CD4-positive, CD25-positive, alpha-beta regulatory T cell (primary cell): ENCODE measurements around the gene FAM78B. TPM values are rescaled to one million over a fixed set of nuclear protein-coding genes. Genes with fewer than 3 reads are reported as not detected.

Experiments
- ATAC-seq, 2 donors: fragments of 150-1000 bp; cut with Tn5 transposase; one replicate each; pipeline ENCODE4 v1.10.0; 2021; ENCODE audit warnings: low read depth in 2 of 2, moderate number of reproducible peaks in 2 of 2, moderate library complexity in 1 of 2
- DNase-seq, 3 donors: peaks; one replicate each; pipeline versions ENCODE4 v3.0.0 to v3.0.0-alpha.2; 2012 to 2022; ENCODE audit warnings: mixed read lengths in 1 of 3
- H3K27ac ChIP-seq: one replicate; pipeline ENCODE4 v1.7.0; 2013; ENCODE audit warnings: mild to moderate bottlenecking, low read length; ENCODE audit not compliant: insufficient read depth, poor library complexity, severe bottlenecking
- H3K27me3 ChIP-seq: one replicate; pipeline ENCODE4 v1.7.0; 2013; ENCODE audit warnings: low read length; ENCODE audit not compliant: control insufficient read depth, insufficient read depth
- H3K36me3 ChIP-seq: one replicate; pipeline ENCODE4 v1.7.0; 2013; ENCODE audit warnings: mild to moderate bottlenecking, low read length, moderate library complexity; ENCODE audit not compliant: control insufficient read depth, insufficient read depth
- H3K4me1 ChIP-seq: 2 replicates; pipeline ENCODE4 v1.7.0; 2013; ENCODE audit warnings: mild to moderate bottlenecking, low read length; ENCODE audit not compliant: insufficient read depth, control insufficient read depth, poor library complexity, severe bottlenecking
- H3K4me3 ChIP-seq: one replicate; pipeline ENCODE4 v1.7.0; 2013; ENCODE audit warnings: low read depth, mild to moderate bottlenecking, low read length, moderate library complexity
- H3K9me3 ChIP-seq, 2 experiments: 1 replicate in 1 of 2; 2 replicates in 1 of 2; pipeline ENCODE4 v1.7.0; 2013; ENCODE audit warnings: low read length in 2 of 2, mild to moderate bottlenecking in 1 of 2, moderate library complexity in 1 of 2; ENCODE audit not compliant: control insufficient read depth in 2 of 2
- H3K27ac Mint-ChIP-seq, 3 donors: one replicate each; pipeline ENCODE4 v1.8.0; 2020 to 2022; ENCODE audit warnings: mild to moderate bottlenecking in 3 of 3, mixed read lengths in 3 of 3, moderate library complexity in 2 of 3
- H3K27me3 Mint-ChIP-seq: one replicate; pipeline ENCODE4 v1.8.0; 2022; ENCODE audit warnings: mild to moderate bottlenecking, mixed read lengths
- H3K36me3 Mint-ChIP-seq: one replicate; pipeline ENCODE4 v1.8.0; 2020; ENCODE audit warnings: mixed read lengths
- H3K4me1 Mint-ChIP-seq, 4 donors: one replicate each; pipeline ENCODE4 v1.8.0; 2020 to 2022; ENCODE audit warnings: mixed read lengths in 4 of 4, mild to moderate bottlenecking in 1 of 4
- H3K4me3 Mint-ChIP-seq, 4 donors: one replicate each; pipeline ENCODE4 v1.8.0; 2020 to 2022; ENCODE audit warnings: mild to moderate bottlenecking in 4 of 4, mixed read lengths in 4 of 4, moderate library complexity in 3 of 4
- H3K9me3 Mint-ChIP-seq, 7 donors: one replicate each; pipeline ENCODE4 v1.8.0; 2020 to 2022; ENCODE audit warnings: mixed read lengths in 7 of 7, mild to moderate bottlenecking in 3 of 7, moderate library complexity in 2 of 7
- polyA plus RNA-seq, 4 donors: library from polyadenylated mRNA; unstranded; fragments of 300-500 nt; fragmentation: Illumina TruSeq; gene quantifications; one replicate each; pipeline ENCODE4 v1.2.3, GENCODE V29; 2021
- total RNA-seq: library from RNA; stranded (reverse); gene quantifications from one replicate; pipeline ENCODE4 v1.2.3, GENCODE V29; 2022

FAM78B gene
- total and polyA plus RNA-seq, 5 donors from 2014 or later, result 0.07 to 0.30 TPM; not detected in 3

GRCh38 chr1:166151804-166152203 is 15.0 kb downstream of the FAM78B start:
- Mint-ChIP-seq H3K4me3 (no peak overlapping the region), H3K9me3 (peaks cover 0 to 2% (median 0%) of the 10 kb centered on the region in 7 donors), H3K27ac (no peak overlapping the region), H3K27me3 (no peaks in the 10 kb centered on the region), H3K36me3 (no peaks in the 10 kb centered on the region), H3K4me1 (no peaks in the 10 kb centered on the region)
- Histone ChIP-seq H3K4me3 (no peak overlapping the region), H3K36me3 (no peaks in the 10 kb centered on the region), H3K27ac (no peak overlapping the region), H3K4me1 (no peaks in the 10 kb centered on the region), H3K27me3 (no peaks in the 10 kb centered on the region), H3K9me3 (no peaks in the 10 kb centered on the region)
- DNase-seq (no peak), ATAC-seq (no peak)

- ATAC-seq, result no peak
- no peaks in the 10 kb centered on the region for H3K27me3 ChIP-seq
- H3K4me3 ChIP-seq, result no peak overlapping the region
- no peaks in the 10 kb centered on the region for H3K36me3 Mint-ChIP-seq
- H3K27ac Mint-ChIP-seq, result no peak overlapping the region
- no peak for DNase-seq
- no peaks in the 10 kb centered on the region for H3K36me3 ChIP-seq
- H3K4me1 Mint-ChIP-seq, result no peaks in the 10 kb centered on the region
- H3K27me3 Mint-ChIP-seq, result peaks cover 9% of the 10 kb centered on the region
- H3K27ac ChIP-seq, result no peak overlapping the region
- peaks cover 0 to 3% (median 0%) of the 10 kb centered on the region in 7 donors for H3K9me3 Mint-ChIP-seq
- no peaks in the 10 kb centered on the region for H3K4me1 ChIP-seq
- no peaks in the 10 kb centered on the region for H3K9me3 ChIP-seq
- H3K4me3 Mint-ChIP-seq, result no peak overlapping the region
Measured at GRCh38 chr1:166145499-166145898, 21.3 kb downstream of the FAM78B start.

- Mint-ChIP-seq H3K4me3 (no peak overlapping the region), H3K4me1 (no peaks in the 10 kb centered on the region), H3K9me3 (peaks cover 0 to 2% (median 0%) of the 10 kb centered on the region in 7 donors), H3K27ac (no peak overlapping the region), H3K36me3 (no peaks in the 10 kb centered on the region), H3K27me3 (peaks cover 9% of the 10 kb centered on the region)
- DNase-seq (no peak), ATAC-seq (no peak)
- H3K4me3 ChIP-seq, result no peak overlapping the region
- no peaks in the 10 kb centered on the region for H3K27me3 ChIP-seq
- no peak overlapping the region for H3K27ac ChIP-seq
- H3K4me1 ChIP-seq, result no peaks in the 10 kb centered on the region
- H3K9me3 ChIP-seq, result no peaks in the 10 kb centered on the region
- no peaks in the 10 kb centered on the region for H3K36me3 ChIP-seq
Measured at GRCh38 chr1:166141969-166142368, 24.8 kb downstream of the FAM78B start.

- no peaks in the 10 kb centered on the region for H3K4me1 Mint-ChIP-seq
- peaks cover 0 to 2% (median 0%) of the 10 kb centered on the region in 7 donors for H3K9me3 Mint-ChIP-seq
- Histone ChIP-seq H3K4me3 (no peak overlapping the region), H3K4me1 (no peaks in the 10 kb centered on the region), H3K9me3 (no peaks in the 10 kb centered on the region), H3K27ac (no peak overlapping the region), H3K36me3 (no peaks in the 10 kb centered on the region), H3K27me3 (no peaks in the 10 kb centered on the region)
- peaks cover 17% of the 10 kb centered on the region for H3K27me3 Mint-ChIP-seq
- H3K27ac Mint-ChIP-seq, result no peak overlapping the region
- H3K36me3 Mint-ChIP-seq, result no peaks in the 10 kb centered on the region
- H3K4me3 Mint-ChIP-seq, result no peak overlapping the region
- ATAC-seq, result no peak
- no peak for DNase-seq
Measured at GRCh38 chr1:166140251-166140650, 26.6 kb downstream of the FAM78B start.

- Mint-ChIP-seq H3K4me3 (no peak overlapping the region), H3K9me3 (peaks cover 0 to 2% (median 0%) of the 10 kb centered on the region in 7 donors), H3K27me3 (peaks cover 22% of the 10 kb centered on the region), H3K36me3 (no peaks in the 10 kb centered on the region), H3K27ac (no peak overlapping the region), H3K4me1 (no peaks in the 10 kb centered on the region)
- H3K4me1 ChIP-seq, result no peaks in the 10 kb centered on the region
- no peaks in the 10 kb centered on the region for H3K36me3 ChIP-seq
- H3K27me3 ChIP-seq, result no peaks in the 10 kb centered on the region
- no peak overlapping the region for H3K4me3 ChIP-seq
- no peaks in the 10 kb centered on the region for H3K9me3 ChIP-seq
- H3K27ac ChIP-seq, result no peak overlapping the region
- ATAC-seq, result no peak
- DNase-seq, result no peak
Measured at GRCh38 chr1:166139735-166140134, 27.1 kb downstream of the FAM78B start.

DNA sequence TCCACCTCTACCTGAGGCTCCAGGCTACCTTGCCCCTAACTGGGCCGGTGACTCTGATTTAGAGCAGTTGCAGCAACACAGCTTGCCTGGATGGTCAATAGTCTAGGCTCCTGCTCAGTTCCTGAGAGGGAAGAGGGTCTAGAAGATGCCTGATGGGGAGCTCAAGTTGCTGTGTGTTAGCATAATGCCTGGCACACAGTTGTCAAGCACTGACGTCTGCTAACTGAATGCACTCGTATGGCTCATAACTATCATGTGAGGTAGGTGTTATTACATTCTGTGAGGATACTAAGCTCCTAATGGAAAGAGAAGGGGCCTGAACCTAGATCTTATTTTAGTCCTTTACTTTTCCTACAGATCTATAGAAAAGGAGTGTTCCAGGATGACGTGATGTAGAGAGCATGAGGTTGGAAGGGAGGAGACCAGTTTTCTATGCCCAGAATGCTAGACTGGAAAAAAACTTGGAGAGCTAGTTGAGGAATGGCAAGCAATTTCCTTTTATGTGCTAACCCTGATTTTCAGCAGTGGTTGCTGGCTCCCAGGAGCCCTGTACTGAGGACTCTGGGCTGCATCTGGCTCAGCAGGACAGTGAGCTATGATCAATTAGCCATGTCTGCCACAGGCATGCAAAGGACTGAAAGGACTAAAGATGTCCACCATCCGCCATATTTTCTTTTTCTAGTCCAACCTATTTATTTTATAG is 30.0 kb downstream of the FAM78B start:
- no peaks in the 10 kb centered on the region for H3K4me1 Mint-ChIP-seq

DNA sequence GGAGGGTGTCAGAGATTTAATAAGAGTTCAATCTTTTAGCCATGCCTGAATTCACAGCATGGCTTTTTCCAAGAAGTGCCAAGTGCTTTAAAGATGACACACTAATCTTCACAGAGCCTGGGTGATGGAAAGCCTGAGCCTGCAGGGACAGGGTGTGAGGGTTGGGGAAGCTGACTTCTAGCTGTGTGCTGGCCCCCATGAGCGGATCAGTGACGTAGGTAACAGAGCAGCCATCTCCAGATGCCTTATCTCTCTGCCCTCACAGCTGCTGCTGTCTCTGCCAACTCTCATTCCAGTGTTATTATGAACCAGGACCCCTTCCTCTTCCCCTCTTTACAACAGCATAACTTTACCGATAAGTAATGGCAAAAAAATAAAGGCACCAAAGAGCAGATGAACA is 30.6 kb downstream of the FAM78B start:
- Histone ChIP-seq H3K36me3 (no peaks in the 10 kb centered on the region), H3K9me3 (peaks cover 0 to 4% of the 10 kb centered on the region in 2 experiments), H3K27me3 (no peaks in the 10 kb centered on the region), H3K4me1 (no peaks in the 10 kb centered on the region), H3K27ac (no peak overlapping the region), H3K4me3 (no peak overlapping the region)
- Mint-ChIP-seq H3K27me3 (peaks cover 18% of the 10 kb centered on the region), H3K4me1 (no peaks in the 10 kb centered on the region), H3K9me3 (peaks cover 0 to 5% (median 1%) of the 10 kb centered on the region in 7 donors), H3K4me3 (no peak overlapping the region), H3K27ac (no peak overlapping the region), H3K36me3 (no peaks in the 10 kb centered on the region)
- ATAC-seq, result no peak
- no peak for DNase-seq

More for the DNA sequence above, 30.0 kb downstream of the FAM78B start:
- no peak for DNase-seq
- Mint-ChIP-seq H3K4me3 (no peak overlapping the region), H3K27ac (no peak overlapping the region), H3K36me3 (no peaks in the 10 kb centered on the region), H3K27me3 (peaks cover 18% of the 10 kb centered on the region), H3K9me3 (peaks cover 0 to 5% (median 0%) of the 10 kb centered on the region in 7 donors)
- Histone ChIP-seq H3K27me3 (no peaks in the 10 kb centered on the region), H3K36me3 (no peaks in the 10 kb centered on the region), H3K4me1 (no peaks in the 10 kb centered on the region), H3K9me3 (peaks cover 0 to 4% of the 10 kb centered on the region in 2 experiments), H3K4me3 (no peak overlapping the region), H3K27ac (no peak overlapping the region)
- ATAC-seq, result no peak

GRCh38 chr1:166133857-166134256 is 32.9 kb downstream of the FAM78B start:
- Histone ChIP-seq H3K4me1 (no peaks in the 10 kb centered on the region), H3K4me3 (no peak overlapping the region), H3K27me3 (no peaks in the 10 kb centered on the region), H3K27ac (no peak overlapping the region), H3K36me3 (no peaks in the 10 kb centered on the region), H3K9me3 (peaks cover 0 to 4% of the 10 kb centered on the region in 2 experiments)
- no peaks in the 10 kb centered on the region for H3K36me3 Mint-ChIP-seq
- peaks cover 0 to 5% (median 1%) of the 10 kb centered on the region in 7 donors for H3K9me3 Mint-ChIP-seq
- H3K27me3 Mint-ChIP-seq, result peaks cover 14% of the 10 kb centered on the region
- no peak overlapping the region for H3K27ac Mint-ChIP-seq
- no peak for ATAC-seq
- no peaks in the 10 kb centered on the region for H3K4me1 Mint-ChIP-seq
- no peak for DNase-seq
- H3K4me3 Mint-ChIP-seq, result no peak overlapping the region
